K562 treated with DMSO at 1 percent for 48 hours (cell line): Measurements from ENCODE around the gene STON1. TPM values are rescaled to one million over a fixed set of nuclear protein-coding genes. Genes with fewer than 3 reads are reported as not detected.

ENCODE experiments used
- total RNA-seq: library from RNA; unstranded; fragments of 300-600 nt; gene quantifications from 2 replicates; pipeline ENCODE4 v1.2.3, GENCODE V29; 2022; ENCODE audit warnings: low replicate concordance; ENCODE audit errors: extremely low read depth

Gene STON1, protein sequence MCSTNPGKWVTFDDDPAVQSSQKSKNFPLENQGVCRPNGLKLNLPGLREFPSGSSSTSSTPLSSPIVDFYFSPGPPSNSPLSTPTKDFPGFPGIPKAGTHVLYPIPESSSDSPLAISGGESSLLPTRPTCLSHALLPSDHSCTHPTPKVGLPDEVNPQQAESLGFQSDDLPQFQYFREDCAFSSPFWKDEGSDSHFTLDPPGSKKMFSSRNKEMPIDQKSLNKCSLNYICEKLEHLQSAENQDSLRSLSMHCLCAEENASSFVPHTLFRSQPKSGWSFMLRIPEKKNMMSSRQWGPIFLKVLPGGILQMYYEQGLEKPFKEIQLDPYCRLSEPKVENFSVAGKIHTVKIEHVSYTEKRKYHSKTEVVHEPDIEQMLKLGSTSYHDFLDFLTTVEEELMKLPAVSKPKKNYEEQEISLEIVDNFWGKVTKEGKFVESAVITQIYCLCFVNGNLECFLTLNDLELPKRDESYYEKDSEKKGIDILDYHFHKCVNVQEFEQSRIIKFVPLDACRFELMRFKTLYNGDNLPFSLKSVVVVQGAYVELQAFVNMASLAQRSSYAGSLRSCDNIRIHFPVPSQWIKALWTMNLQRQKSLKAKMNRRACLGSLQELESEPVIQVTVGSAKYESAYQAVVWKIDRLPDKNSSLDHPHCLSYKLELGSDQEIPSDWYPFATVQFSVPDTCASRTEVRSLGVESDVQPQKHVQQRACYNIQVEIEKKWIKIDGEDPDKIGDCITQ
- total RNA-seq: not detected in 2 replicates

DNA sequence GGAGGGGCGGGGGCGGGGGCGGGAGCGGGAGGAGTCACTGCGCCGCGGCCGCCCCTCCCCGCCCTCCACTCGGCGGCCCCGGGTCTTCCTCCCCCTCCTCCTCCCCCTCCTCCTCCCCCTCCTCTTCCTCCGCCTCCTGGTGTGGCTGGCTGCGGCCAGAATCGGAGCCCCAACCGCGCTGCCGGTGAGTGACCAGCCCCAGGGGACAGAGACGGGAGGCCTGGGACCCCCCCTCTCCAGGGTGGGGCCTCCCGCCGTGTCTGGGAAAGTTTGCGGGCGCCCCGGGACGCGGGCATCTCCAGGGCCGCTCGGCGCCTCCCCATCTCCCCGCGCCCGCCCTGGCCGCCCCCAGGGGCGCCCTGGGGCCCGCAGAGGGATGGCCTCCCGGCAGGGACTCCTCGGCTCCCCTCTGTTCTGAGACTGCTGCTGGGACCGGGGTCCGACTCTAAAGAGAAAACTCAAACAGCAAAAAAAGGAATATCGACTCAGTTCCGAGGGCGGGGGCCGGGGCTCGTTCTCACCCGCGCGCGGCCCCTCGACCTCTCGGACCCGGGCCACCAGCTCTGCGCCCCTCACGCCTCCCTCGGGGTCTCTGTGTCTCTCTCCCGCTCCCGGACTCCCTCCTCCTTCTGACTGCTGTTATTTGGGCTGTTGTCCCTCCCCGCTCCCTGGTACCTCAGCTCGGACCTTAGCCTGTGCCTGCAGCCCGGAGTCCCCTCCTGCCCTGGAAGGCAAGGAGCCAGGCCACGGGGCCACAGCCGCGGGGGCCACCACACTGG lies at the start of gene STON1:
TSS of gene STON1 (plus strand) at position 122 of the 779 bp plus-strand sequence. CDS start 50,480 bp downstream, outside the sequence.

DNA sequence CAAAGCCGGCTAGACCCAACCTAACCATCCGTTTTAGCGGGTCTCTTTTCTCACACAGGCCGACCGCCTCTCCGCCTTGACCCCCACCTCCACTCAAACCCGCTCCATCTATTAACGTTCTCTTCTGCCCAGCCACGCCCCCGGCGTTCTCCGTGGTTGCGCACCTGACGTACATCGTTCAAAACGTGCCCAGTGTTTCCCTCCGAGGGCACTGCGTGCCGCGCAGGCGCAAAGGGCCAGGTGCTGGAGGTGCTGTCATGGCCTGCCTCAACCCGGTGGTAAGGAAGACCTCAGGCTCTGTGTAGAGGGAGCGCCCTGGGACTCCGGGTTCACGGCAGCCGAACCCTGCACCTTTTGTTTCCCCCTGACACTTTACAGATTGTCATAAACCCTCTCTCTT lies 87.7 kb downstream of the STON1 start, which contains the start of gene GTF2A1L:
TSS of gene GTF2A1L (plus strand) at position 239 of the 400 bp plus-strand sequence. CDS start at position 258, 19 bp downstream.

Other genes starting within 250 kb of the STON1 start
- not detected in 2 replicates for gene FOXN2, start 215.5 kb upstream of the STON1 start, total RNA-seq
- gene PPP1R21, start 89.4 kb upstream of the STON1 start, total RNA-seq: not detected in 2 replicates
- not detected in 2 replicates for gene GTF2A1L, start 87.7 kb downstream of the STON1 start, total RNA-seq
- gene LHCGR, start 225.6 kb downstream of the STON1 start, total RNA-seq: not detected in 2 replicates